Activated CD4-positive, alpha-beta T cell treated with anti-CD3 and anti-CD28 coated beads, Interleukin-2, amount 10 ng/mL, durations not matched to agents 7 days and 5 days (primary cell): ENCODE data around the gene BLOC1S4. TPM values are rescaled to one million over a fixed set of nuclear protein-coding genes. Genes with fewer than 3 reads are reported as not detected.
A peak's percentile ranks its signal among the peaks of the same experiment; 100 is the strongest.
"Not testable (repeated sequence)": the region's sequence is repeated elsewhere in the genome, so short reads cannot be mapped to it uniquely, and the experiment has no call there.

Source experiments
- CTCF ChIA-PET: fragments of 350-600 bp; sonication (Branson Sonifier 250); formaldehyde crosslinking; loops from one replicate; lab custom pipeline; 2021; ENCODE audit warnings: antibody characterized with exemption; lab: Charles Lee
- POLR2A ChIA-PET: fragments of 350-600 bp; sonication (Branson Sonifier 250); formaldehyde crosslinking; loops from one replicate; lab custom pipeline; 2021; ENCODE audit warnings: antibody characterized with exemption; lab: Charles Lee
- DNase-seq: peaks from one replicate; pipeline ENCODE4 v3.0.0-alpha.2; 2020
- H3K27ac Mint-ChIP-seq: one replicate; pipeline ENCODE4 v1.8.0; 2021; ENCODE audit warnings: mild to moderate bottlenecking, moderate library complexity, mixed read lengths
- H3K27me3 Mint-ChIP-seq: one replicate; pipeline ENCODE4 v1.8.0; 2021; ENCODE audit warnings: mixed read lengths
- H3K36me3 Mint-ChIP-seq: one replicate; pipeline ENCODE4 v1.8.0; 2021; ENCODE audit warnings: low read depth, mixed read lengths
- H3K4me1 Mint-ChIP-seq: one replicate; pipeline ENCODE4 v1.8.0; 2021; ENCODE audit warnings: mixed read lengths
- H3K4me3 Mint-ChIP-seq: one replicate; pipeline ENCODE4 v1.8.0; 2021; ENCODE audit warnings: mild to moderate bottlenecking, moderate library complexity, mixed read lengths
- H3K9me3 Mint-ChIP-seq: one replicate; pipeline ENCODE4 v1.8.0; 2021; ENCODE audit warnings: mixed read lengths
- total RNA-seq, 2 experiments: library from RNA; stranded (reverse); gene quantifications; one replicate each; pipeline ENCODE4 v1.2.3, GENCODE V29; 2021

The BLOC1S4 gene
- total RNA-seq, 2 experiments from 2014 or later = 16.6 to 17.6 TPM

DNA sequence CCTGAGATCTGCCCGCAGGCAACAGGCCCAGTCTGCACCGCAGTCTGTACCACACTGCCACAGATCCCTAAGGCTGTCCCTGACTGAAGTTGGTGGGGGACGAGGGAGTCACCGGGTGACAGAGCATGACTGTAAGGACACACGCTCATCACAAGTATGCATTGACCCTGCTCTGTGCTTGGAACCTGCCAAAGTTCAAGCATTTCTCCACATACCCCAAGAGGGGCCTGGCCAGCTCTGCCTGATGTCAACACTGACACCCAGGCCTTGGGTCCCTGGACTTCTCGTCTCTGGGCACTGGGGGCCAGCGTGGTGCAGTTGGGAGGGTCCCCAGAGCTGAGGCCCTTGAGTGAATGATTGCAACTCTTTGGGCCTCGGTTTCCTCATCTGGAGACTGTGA is 7.9 kb downstream of the BLOC1S4 start:
- POLR2A ChIA-PET = no interaction called here

DNA sequence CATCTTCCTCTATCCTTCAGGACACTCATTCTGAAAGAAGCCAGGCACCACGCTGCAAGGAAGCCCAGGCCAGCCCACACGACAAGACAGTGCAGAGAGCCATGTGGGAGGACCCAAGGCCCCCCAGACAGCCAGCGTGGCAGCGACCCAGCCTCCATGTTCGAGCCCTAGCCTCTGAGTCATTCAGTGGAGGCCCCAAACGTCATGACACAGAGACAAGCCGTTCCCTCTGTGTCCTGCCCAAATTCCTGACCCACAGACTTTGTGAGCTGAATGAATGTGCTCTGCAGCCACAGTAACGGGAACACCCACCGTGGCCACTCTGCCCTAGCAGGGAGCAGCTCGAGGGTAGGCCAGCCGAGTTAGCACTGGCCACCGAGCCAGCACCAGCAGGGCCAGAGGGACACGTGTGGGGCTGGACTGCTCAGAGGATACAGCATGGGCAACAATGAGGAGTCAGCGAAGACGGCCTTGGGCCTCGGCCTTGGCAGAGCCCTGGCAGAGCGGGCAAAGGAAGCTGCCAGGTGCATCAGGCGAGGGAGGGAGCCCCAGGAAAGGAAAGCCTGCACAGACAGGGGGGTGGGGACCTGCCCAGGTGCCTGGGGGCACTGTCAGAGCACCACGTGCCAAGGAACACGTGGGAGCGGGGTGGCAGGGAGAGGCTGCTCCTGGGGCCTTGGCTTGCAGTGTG is 8.6 kb downstream of the BLOC1S4 start:
- no peak overlapping the region for H3K27ac Mint-ChIP-seq
- no peaks in the 10 kb centered on the region for H3K27me3 Mint-ChIP-seq
- ChIA-PET CTCF (interaction anchor here (1.7 kb wide), 1 partner anchor 149 kb away, joined by 7 read pairs; no protein-coding TSS in a partner anchor), POLR2A (no interaction called here)
- peaks cover 15% of the 10 kb centered on the region for H3K4me1 Mint-ChIP-seq
- no peak overlapping the region for H3K4me3 Mint-ChIP-seq
- no peaks in the 10 kb centered on the region for H3K36me3 Mint-ChIP-seq
- DNase-seq = no peak
- no peaks in the 10 kb centered on the region for H3K9me3 Mint-ChIP-seq

More for the DNA sequence above, 7.9 kb downstream of the BLOC1S4 start:
- no peak overlapping the region for H3K4me3 Mint-ChIP-seq
- peaks cover 2% of the 10 kb centered on the region for H3K36me3 Mint-ChIP-seq
- peaks cover 21% of the 10 kb centered on the region for H3K4me1 Mint-ChIP-seq
- no peak for DNase-seq
- no peak overlapping the region for H3K27ac Mint-ChIP-seq
- CTCF ChIA-PET = interaction anchor here (1.7 kb wide), 1 partner anchor 150 kb away, joined by 7 read pairs; no protein-coding TSS in a partner anchor
- H3K27me3 Mint-ChIP-seq = no peaks in the 10 kb centered on the region
- no peaks in the 10 kb centered on the region for H3K9me3 Mint-ChIP-seq

DNA sequence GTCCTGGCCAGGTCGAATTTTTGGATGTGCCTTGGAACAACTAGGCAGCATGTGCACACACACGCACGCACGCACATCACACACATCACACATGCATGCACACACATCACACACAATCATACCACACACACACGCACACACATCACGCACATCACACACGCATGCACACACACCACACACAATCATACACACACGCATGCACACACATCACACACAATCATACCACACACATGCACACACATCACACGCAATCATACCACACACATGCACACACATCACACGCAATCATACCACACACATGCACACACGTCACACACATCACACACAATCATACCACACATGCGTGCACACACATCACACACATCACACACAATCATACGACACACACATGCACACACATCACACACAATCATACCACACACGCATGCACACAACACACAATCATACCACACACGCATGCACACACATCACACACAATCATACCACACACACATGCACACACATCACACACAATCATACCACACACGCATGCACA is 9.5 kb downstream of the BLOC1S4 start:
- H3K27me3 Mint-ChIP-seq, POLR2A ChIA-PET, CTCF ChIA-PET, H3K27ac Mint-ChIP-seq, H3K36me3 Mint-ChIP-seq, H3K4me3 Mint-ChIP-seq, DNase-seq, H3K9me3 Mint-ChIP-seq: not testable (repeated sequence)
- H3K4me1 Mint-ChIP-seq = peaks cover 11% of the 10 kb centered on the region

DNA sequence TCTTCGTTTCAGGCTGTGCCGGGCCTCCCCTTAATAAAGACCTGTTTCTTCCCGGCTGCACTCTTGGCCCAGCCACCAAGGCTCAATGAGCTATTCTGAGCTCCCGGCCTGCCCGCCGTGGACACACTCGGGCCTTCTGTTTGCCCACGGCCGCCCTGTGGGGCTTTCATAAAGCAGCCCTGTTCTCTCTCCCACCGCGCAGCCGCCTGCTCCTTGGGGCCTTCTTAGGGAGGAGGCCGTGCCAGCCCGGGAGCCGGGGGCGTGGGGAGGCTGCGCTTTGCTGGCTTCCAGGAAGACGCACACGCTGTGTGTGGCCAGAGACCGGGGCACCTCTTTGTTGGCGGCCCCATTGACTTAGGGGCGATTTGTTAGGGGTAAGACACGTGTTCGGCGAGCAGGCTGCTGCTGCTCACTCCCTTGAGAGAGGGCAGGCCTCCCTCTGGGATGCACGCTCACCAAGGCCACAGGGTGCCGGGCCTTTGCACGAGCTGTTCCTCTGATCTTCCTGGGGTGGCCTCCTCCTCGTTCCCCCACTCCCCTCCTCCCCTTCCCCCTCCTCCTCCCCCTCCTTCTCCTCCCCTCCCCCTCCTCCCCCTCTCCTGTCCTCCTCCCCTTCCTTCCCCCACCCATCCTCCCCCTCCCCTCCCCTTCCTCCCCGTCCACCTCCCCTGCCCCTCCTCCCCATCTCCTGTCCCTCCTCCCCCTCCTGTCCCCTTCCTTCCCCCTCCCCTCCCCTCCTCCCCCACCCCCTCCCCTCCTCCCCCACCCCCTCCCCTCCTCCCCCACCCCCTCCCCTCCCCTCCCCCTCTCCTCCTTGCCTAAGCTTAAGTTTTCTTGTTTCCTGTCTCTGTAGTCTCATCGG is 11.3 kb downstream of the BLOC1S4 start:
- no peaks in the 10 kb centered on the region for H3K36me3 Mint-ChIP-seq
- peak overlapping the region; percentile 73 for H3K27ac Mint-ChIP-seq
- POLR2A ChIA-PET = interaction anchor here (0.7 kb wide), 1 partner anchor 40 kb away, joined by 3 read pairs; no protein-coding TSS in a partner anchor
- H3K9me3 Mint-ChIP-seq = no peaks in the 10 kb centered on the region
- peaks cover 9% of the 10 kb centered on the region for H3K4me1 Mint-ChIP-seq
- DNase-seq = no peak
- H3K4me3 Mint-ChIP-seq = no peak overlapping the region
- H3K27me3 Mint-ChIP-seq = no peaks in the 10 kb centered on the region
- CTCF ChIA-PET = interaction anchor here (1.0 to 1.7 kb wide), 2 partner anchors 7 to 52 kb away, joined by 3 to 4 read pairs; no protein-coding TSS in a partner anchor

DNA sequence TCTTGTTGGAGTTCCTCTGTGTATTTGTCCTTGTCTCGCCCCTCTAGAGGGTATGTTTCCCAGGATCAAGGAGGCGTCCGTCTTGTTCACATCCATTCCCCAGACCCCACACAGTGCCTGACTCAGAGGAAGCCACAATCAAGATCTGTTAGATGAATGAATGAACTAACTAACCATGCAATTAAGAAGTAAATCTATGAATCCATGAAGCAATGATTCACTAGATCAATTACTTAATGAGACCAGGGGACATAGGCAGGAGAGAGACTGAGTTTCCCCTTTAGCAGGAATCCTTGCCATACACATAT is 11.9 kb downstream of the BLOC1S4 start:
- Mint-ChIP-seq H3K4me3 (no peak overlapping the region), H3K4me1 (peaks cover 9% of the 10 kb centered on the region), H3K9me3 (no peaks in the 10 kb centered on the region), H3K27me3 (no peaks in the 10 kb centered on the region), H3K36me3 (no peaks in the 10 kb centered on the region), H3K27ac (peak overlapping the region; percentile 73)
- POLR2A ChIA-PET = no interaction called here
- CTCF ChIA-PET = interaction anchor here (1.7 kb wide), 1 partner anchor 53 kb away, joined by 3 read pairs; no protein-coding TSS in a partner anchor
- no peak for DNase-seq

DNA sequence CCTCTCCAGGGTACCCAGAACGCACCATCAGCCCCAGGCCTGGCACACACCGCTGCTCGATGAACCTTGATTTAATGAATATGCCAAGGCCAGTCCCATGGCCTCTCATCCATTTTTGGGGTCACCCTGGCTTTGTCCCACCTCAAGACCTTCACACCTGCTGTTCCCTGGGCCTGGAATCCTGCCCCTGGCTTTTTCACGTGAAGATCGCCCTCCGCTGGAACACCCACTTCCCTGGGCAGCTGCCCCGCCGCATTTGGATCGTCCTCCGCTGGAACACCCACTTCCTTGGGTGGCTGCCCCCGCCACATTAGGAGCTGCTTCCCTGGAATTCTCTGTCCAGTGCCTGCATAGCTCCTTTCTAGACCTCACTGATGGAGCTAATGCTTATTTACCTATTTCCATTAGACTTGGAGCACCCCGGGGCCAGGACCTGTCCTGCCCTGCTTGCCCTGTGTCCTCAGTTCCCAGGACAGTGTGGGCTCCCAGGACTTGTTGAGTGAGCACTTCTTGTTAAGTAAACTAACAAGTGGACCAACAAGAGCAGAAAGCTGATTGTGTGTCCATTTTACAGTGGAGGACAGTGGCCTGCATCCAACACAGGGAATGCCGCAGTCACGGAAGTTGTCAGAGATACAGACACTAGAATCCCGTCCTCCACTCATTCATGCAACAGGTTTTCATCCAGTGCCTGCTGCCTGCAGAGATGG is 12.5 kb downstream of the BLOC1S4 start:
- no peaks in the 10 kb centered on the region for H3K27me3 Mint-ChIP-seq
- no peak overlapping the region for H3K4me3 Mint-ChIP-seq
- CTCF ChIA-PET = no interaction called here
- no peak for DNase-seq
- POLR2A ChIA-PET = no interaction called here
- no peaks in the 10 kb centered on the region for H3K36me3 Mint-ChIP-seq
- no peak overlapping the region for H3K27ac Mint-ChIP-seq
- peaks cover 9% of the 10 kb centered on the region for H3K4me1 Mint-ChIP-seq
- H3K9me3 Mint-ChIP-seq = no peaks in the 10 kb centered on the region

DNA sequence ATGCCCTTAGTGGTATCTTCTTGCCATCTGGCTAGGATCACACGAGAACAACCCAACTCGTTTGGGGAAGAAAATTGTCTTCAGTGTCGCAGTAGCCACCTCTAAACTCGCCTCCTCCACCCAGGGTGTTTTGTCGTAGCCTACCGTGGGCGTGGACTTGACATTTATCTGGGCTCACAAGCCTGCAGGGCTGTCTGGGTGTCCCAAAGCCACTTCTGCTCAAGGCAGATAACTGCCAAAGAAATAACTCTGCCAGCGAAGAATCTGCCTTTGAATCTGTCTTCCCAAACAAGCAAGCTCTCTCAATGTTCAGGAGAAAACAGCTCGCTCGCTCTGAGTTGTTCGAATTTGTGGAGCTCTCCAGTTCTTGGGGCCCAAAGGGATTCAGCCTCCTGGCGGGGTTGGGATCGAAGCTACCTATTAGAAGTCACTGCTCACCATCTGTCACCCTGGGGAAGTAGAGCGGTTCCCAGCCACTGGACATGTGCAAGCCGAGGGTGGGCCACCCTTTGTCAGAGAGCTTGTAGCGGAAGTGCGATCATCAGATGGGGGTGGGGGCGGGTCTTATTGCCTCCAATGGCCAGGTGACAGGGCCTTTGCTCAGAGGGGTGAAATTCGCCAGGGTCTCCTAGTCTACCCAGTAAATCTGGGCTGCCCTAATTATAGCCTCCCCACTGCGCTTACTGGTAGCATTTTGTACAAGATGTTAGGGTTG is 14.8 kb downstream of the BLOC1S4 start:
- H3K27ac Mint-ChIP-seq = no peak overlapping the region
- ChIA-PET POLR2A (no interaction called here), CTCF (interaction anchor here (0.8 to 1.1 kb wide), 3 partner anchors 11 to 143 kb away, joined by 3 to 4 read pairs (median 3); no protein-coding TSS in a partner anchor)
- H3K4me3 Mint-ChIP-seq = no peak overlapping the region
- no peaks in the 10 kb centered on the region for H3K9me3 Mint-ChIP-seq
- H3K27me3 Mint-ChIP-seq = no peaks in the 10 kb centered on the region
- no peaks in the 10 kb centered on the region for H3K36me3 Mint-ChIP-seq
- no peak for DNase-seq
- peaks cover 9% of the 10 kb centered on the region for H3K4me1 Mint-ChIP-seq

DNA sequence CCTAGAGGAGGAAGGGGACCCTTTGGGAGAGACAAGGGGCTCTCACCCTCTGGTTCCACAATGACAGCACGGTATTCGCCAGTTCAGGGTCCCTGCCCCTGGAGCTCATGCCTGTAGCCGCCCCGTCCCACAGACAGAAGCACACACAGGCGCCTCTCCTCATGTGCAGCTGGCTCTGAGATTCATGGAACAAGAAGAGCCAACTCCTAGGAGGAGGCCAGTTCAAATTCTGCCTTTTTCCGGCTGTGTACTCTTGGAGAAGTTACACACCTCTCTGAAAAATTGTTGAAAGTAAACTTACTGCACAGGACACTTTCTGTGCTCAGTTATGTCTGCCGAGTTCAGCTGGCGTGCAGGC is 15.3 kb downstream of the BLOC1S4 start:
- Mint-ChIP-seq H3K4me3 (no peak overlapping the region), H3K36me3 (no peaks in the 10 kb centered on the region), H3K9me3 (no peaks in the 10 kb centered on the region), H3K27ac (no peak overlapping the region), H3K4me1 (peaks cover 9% of the 10 kb centered on the region), H3K27me3 (peaks cover under 1% of the 10 kb centered on the region)
- POLR2A ChIA-PET = no interaction called here
- CTCF ChIA-PET = interaction anchor here (0.9 to 1.1 kb wide), 2 partner anchors 11 to 31 kb away, joined by 3 to 4 read pairs; no protein-coding TSS in a partner anchor
- no peak for DNase-seq

DNA sequence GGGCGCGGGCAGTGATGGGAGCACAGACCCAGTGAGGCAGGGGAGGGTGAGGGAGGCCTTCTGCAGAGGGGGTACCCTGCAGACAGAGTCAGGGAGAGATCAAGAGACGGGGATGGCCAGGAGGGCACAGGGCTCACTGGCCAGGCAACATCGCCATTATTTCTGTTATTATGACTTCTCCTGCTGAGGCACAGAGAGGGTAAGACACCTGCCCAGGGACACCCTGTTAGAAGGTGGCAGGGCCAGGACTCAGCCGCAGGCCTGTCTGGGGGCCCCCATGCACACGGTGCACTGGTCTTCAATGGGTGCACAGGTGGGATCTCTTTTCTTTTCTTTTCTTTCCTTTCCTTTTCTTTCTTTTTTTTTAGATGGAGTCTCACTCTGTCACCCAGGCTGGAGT is 15.8 kb downstream of the BLOC1S4 start:
- no peak for DNase-seq

DNA sequence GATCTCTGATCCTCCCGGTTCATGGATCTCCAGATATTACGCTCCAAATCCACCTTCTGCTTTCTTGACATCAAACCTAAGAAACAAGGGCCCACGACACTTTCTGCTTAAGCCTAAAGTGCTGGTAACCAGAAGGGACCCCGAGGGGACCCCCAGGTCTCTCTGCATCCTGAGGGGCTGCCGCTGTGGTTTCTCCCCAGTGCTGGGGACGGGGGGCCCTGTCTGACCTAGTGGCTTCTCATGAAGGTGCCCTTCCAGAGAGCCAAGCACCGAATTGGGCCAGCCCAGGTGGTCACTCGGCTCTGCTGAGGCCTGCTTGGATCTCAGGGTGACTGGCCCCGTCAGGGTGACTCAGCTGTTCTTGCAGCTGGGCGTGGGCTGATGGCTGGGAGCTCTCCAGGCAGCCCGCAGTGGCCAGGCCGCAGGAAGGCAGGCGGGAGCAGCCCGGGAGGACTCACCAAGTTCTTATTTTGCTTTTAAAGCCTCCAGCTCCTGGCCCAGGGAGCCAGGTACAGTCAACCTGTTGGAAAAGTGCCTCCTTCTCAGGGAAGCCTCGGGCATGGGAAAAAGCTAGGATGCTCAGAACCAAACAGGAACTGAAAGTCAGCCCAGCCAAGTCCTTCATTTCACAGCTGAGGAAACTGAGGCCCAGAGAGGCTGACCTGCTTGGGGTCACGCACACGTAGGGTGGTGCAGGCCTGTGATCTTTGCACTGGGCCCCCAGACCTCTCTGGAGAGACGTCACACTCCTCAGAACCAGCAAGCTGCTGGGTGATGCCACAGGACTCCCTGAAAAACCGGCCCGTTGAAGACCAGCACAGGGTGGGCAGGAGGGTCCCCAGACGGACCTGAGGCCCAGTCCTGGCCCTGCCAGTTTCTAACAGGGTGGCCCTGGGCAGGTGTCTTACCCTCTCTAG is 16.7 kb downstream of the BLOC1S4 start:
- Mint-ChIP-seq H3K4me1 (peaks cover 9% of the 10 kb centered on the region), H3K27ac (no peak overlapping the region), H3K4me3 (no peak overlapping the region), H3K9me3 (no peaks in the 10 kb centered on the region), H3K36me3 (no peaks in the 10 kb centered on the region), H3K27me3 (peaks cover 2% of the 10 kb centered on the region)
- POLR2A ChIA-PET = no interaction called here
- no peak for DNase-seq
- CTCF ChIA-PET = interaction anchor here (0.6 to 1.1 kb wide), 3 partner anchors 13 to 350 kb away, joined by 3 to 4 read pairs (median 3); no protein-coding TSS in a partner anchor

More for the DNA sequence above, 15.8 kb downstream of the BLOC1S4 start:
- H3K9me3 Mint-ChIP-seq = no peaks in the 10 kb centered on the region
- ChIA-PET POLR2A (no interaction called here), CTCF (no interaction called here)
- peaks cover 2% of the 10 kb centered on the region for H3K27me3 Mint-ChIP-seq
- no peaks in the 10 kb centered on the region for H3K36me3 Mint-ChIP-seq
- H3K27ac Mint-ChIP-seq = no peak overlapping the region
- H3K4me3 Mint-ChIP-seq = no peak overlapping the region
- peaks cover 9% of the 10 kb centered on the region for H3K4me1 Mint-ChIP-seq
